Measurements from ENCODE around the gene TRPM3.

DNA sequence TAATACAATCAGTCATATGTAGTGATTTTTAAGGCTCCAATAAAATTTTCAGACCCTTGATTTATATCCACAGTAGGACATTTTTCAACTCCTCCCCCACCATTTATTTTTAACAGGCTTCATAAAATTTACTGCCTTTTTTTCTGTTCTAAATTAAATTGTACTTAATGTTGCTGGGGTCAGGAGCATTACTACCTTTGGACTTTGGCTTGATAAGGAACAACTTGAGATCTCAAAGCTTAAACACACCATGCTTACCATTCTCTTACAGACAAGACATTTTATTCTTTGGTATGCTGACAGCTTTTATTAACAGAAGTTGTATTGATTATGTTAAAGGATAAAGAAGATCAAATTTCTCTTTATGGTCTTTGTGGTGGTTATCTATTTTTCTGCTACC lies 30.5 kb downstream of the TRPM3 start:
- TF ChIP-seq, protein P1, sequence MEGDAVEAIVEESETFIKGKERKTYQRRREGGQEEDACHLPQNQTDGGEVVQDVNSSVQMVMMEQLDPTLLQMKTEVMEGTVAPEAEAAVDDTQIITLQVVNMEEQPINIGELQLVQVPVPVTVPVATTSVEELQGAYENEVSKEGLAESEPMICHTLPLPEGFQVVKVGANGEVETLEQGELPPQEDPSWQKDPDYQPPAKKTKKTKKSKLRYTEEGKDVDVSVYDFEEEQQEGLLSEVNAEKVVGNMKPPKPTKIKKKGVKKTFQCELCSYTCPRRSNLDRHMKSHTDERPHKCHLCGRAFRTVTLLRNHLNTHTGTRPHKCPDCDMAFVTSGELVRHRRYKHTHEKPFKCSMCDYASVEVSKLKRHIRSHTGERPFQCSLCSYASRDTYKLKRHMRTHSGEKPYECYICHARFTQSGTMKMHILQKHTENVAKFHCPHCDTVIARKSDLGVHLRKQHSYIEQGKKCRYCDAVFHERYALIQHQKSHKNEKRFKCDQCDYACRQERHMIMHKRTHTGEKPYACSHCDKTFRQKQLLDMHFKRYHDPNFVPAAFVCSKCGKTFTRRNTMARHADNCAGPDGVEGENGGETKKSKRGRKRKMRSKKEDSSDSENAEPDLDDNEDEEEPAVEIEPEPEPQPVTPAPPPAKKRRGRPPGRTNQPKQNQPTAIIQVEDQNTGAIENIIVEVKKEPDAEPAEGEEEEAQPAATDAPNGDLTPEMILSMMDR (conservative IDR thresholded peaks at IDR 0.05 in 1 of 2, IDR thresholded peaks at IDR 0.05 in 1 of 2; ENCODE audit: extremely low read depth in 1 of 2, insufficient read depth in 1 of 2, low read depth in 1 of 2, low read length in 2 of 2), result no peak
- TF ChIP-seq EZH2 (IDR thresholded peaks at IDR 0.05; ENCODE audit: borderline replicate concordance, low read length), result no peak
